Fibroblast of skin of left quadriceps (primary cell): ENCODE data around the gene FASTKD3.

ENCODE experiments used
- DNase-seq, 2 experiments: peaks; one replicate each; pipeline ENCODE4 v3.0.0-alpha.2; 2013; ENCODE audit warnings: low read depth in 2 of 2

Gene FASTKD3

GRCh38 chr5:7878381-7878873 is 9.6 kb upstream of the FASTKD3 start:
- no peak for DNase-seq

GRCh38 chr5:7877851-7878250 is 9.0 kb upstream of the FASTKD3 start:
- DNase-seq = no peak

GRCh38 chr5:7876867-7877266 is 8.0 kb upstream of the FASTKD3 start:
- DNase-seq = peak in 1 of 2 experiments; percentile 15

GRCh38 chr5:7875151-7875550 is 6.3 kb upstream of the FASTKD3 start:
- DNase-seq = no peak

- DNase-seq = no peak
Measured at GRCh38 chr5:7874639-7875038, 5.8 kb upstream of the FASTKD3 start.

GRCh38 chr5:7873216-7873615 is 4.4 kb upstream of the FASTKD3 start:
- DNase-seq = no peak

GRCh38 chr5:7872517-7873130 is 3.8 kb upstream of the FASTKD3 start:
- no peak for DNase-seq

GRCh38 chr5:7871653-7872052 is 2.8 kb upstream of the FASTKD3 start:
- DNase-seq = no peak

GRCh38 chr5:7869474-7870136 is 774 bp upstream of the FASTKD3 start:
- no peak for DNase-seq

GRCh38 chr5:7868427-7868772 is 431 bp downstream of the FASTKD3 start:
- DNase-seq = no peak

- no peak for DNase-seq
Measured at GRCh38 chr5:7867260-7867659, 1.6 kb downstream of the FASTKD3 start.

GRCh38 chr5:7866196-7866595 is 2.6 kb downstream of the FASTKD3 start:
- no peak for DNase-seq

GRCh38 chr5:7857926-7858632 is 10.8 kb downstream of the FASTKD3 start:
- no peak for DNase-seq

- DNase-seq = no peak
Measured at GRCh38 chr5:7857361-7857760, 11.5 kb downstream of the FASTKD3 start.

- no peak for DNase-seq
Measured at GRCh38 chr5:7856855-7857254, 12.0 kb downstream of the FASTKD3 start.

- DNase-seq = no peak
Measured at GRCh38 chr5:7855611-7856010, 13.2 kb downstream of the FASTKD3 start.

GRCh38 chr5:7852988-7853387 is 15.8 kb downstream of the FASTKD3 start:
- no peak for DNase-seq

GRCh38 chr5:7852542-7852941 is 16.3 kb downstream of the FASTKD3 start:
- no peak for DNase-seq

GRCh38 chr5:7851617-7852289 is 17.1 kb downstream of the FASTKD3 start:
- no peak for DNase-seq

GRCh38 chr5:7851240-7851592 is 17.6 kb downstream of the FASTKD3 start:
- no peak for DNase-seq

GRCh38 chr5:7850395-7851239 is 18.2 kb downstream of the FASTKD3 start, which contains the start of gene CFAP90:
TSS of gene CFAP90 (minus strand) at chr5:7851133. CDS start at chr5:7851021, 112 bp downstream.
- no peak for DNase-seq
